HepG2 (cell line): Measurements from ENCODE around the gene IL22RA1. TPM values are rescaled to one million over a fixed set of nuclear protein-coding genes. Genes with fewer than 3 reads are reported as not detected.

Experiments used
- CHD4 ChIP-seq: fragments of 200-600 bp; sonication (generic); IDR thresholded peaks from 2 replicates; pipeline ENCODE4 v1.7.0; 2017; ENCODE audit warnings: mild to moderate bottlenecking, low read length, borderline replicate concordance
- CREB1 ChIP-seq, 2 experiments: fragments of 450-650 bp in 1 of 2; IDR thresholded peaks; 2 replicates each; pipeline ENCODE4 v1.6.1; 2016 to 2017; ENCODE audit warnings: control low read depth in 1 of 2, mild to moderate bottlenecking in 1 of 2, missing compliant biosample characterization in 1 of 2, missing genetic modification characterization in 1 of 2
- GPN1 ChIP-seq: sonication (generic); formaldehyde crosslinking; IDR thresholded peaks from 2 replicates; pipeline ENCODE4 v1.5.1; 2020; ENCODE audit warnings: missing genetic modification reagents, borderline replicate concordance
- HNF4A ChIP-seq: sonication (generic); formaldehyde crosslinking; IDR thresholded peaks from 2 replicates; pipeline ENCODE4 v1.4.0; 2020; ENCODE audit warnings: missing genetic modification reagents
- IRX3 ChIP-seq: sonication (generic); formaldehyde crosslinking; IDR thresholded peaks from 2 replicates; pipeline ENCODE4 v1.8.1; 2023; ENCODE audit warnings: mild to moderate bottlenecking, low read depth, missing genetic modification reagents, borderline replicate concordance
- KDM2A ChIP-seq: sonication (generic); formaldehyde crosslinking; IDR thresholded peaks from 2 replicates; pipeline ENCODE4 v1.4.0; 2020; ENCODE audit warnings: low read depth, missing genetic modification reagents, borderline replicate concordance
- PHF5A ChIP-seq: IDR thresholded peaks from one replicate; pipeline ENCODE4 v1.6.1; 2018; ENCODE audit warnings: low read depth, missing genetic modification reagents; ENCODE audit not compliant: unreplicated experiment
- SMARCE1 ChIP-seq: fragments of 450-650 bp; IDR thresholded peaks from 2 replicates; pipeline ENCODE4 v1.6.1; 2017; ENCODE audit warnings: borderline replicate concordance
- TCF12 ChIP-seq, 2 experiments: fragments of 450-650 bp in 1 of 2; sonication (generic) in 1 of 2; formaldehyde crosslinking in 1 of 2; IDR thresholded peaks; 2 replicates each; pipeline versions ENCODE4 v1.6.1 to v1.8.0; 2017 to 2022; ENCODE audit warnings: antibody characterized with exemption in 1 of 2, mild to moderate bottlenecking in 1 of 2, missing genetic modification reagents in 1 of 2, moderate library complexity in 1 of 2
- XRCC5 ChIP-seq: fragments of 200-400 bp; formaldehyde crosslinking; optimal IDR thresholded peaks from 2 replicates; pipeline ENCODE3; 2017; ENCODE audit warnings: mild to moderate bottlenecking, low read length
- ZBTB42 ChIP-seq: sonication (generic); formaldehyde crosslinking; IDR thresholded peaks from 2 replicates; pipeline ENCODE4 v1.5.0; 2020; ENCODE audit warnings: mild to moderate bottlenecking, missing genetic modification reagents
- ZBTB8A ChIP-seq: sonication (generic); formaldehyde crosslinking; IDR thresholded peaks from 2 replicates; pipeline ENCODE4 v1.4.0; 2020; ENCODE audit warnings: mild to moderate bottlenecking, low read depth, missing genetic modification reagents, borderline replicate concordance
- ZNF124 ChIP-seq: sonication (generic); formaldehyde crosslinking; IDR thresholded peaks from 2 replicates; pipeline ENCODE4 v1.4.0; 2020; ENCODE audit warnings: missing genetic modification reagents
- ZNF253 ChIP-seq: sonication (generic); formaldehyde crosslinking; IDR thresholded peaks from 2 replicates; pipeline ENCODE4 v1.8.0; 2022; ENCODE audit warnings: mild to moderate bottlenecking, missing genetic modification reagents, borderline replicate concordance
- ZNF331 ChIP-seq: sonication (generic); formaldehyde crosslinking; IDR thresholded peaks from 2 replicates; pipeline ENCODE4 v1.4.0; 2020; ENCODE audit warnings: missing genetic modification reagents
- ZNF432 ChIP-seq: sonication (generic); formaldehyde crosslinking; IDR thresholded peaks from 2 replicates; pipeline ENCODE4 v1.5.0; 2020; ENCODE audit warnings: missing genetic modification reagents, mild to moderate bottlenecking, borderline replicate concordance
- ZSCAN9 ChIP-seq: IDR thresholded peaks from 2 replicates; pipeline ENCODE4 v1.6.1; 2016; ENCODE audit warnings: borderline replicate concordance
- polyA plus RNA-seq, 8 experiments: library from polyadenylated mRNA; depleted of rRNA in 3 of 8; stranded (reverse) in 7 of 8; unstranded in 1 of 8; fragments of >200 nt; fragmentation: Illumina TruSeq in 4 of 8; extraction: Trizol in 4 of 8; gene quantifications; 2 replicates each; pipeline versions ENCODE4 v1.2.1 to v1.2.3, GENCODE V29; 2011 to 2016; ENCODE audit warnings: low read depth in 4 of 8, missing spikeins in 1 of 8, mixed read lengths in 1 of 8; ENCODE audit not compliant: insufficient read depth in 1 of 8
- total RNA-seq, 5 experiments: library from RNA; depleted of rRNA; stranded (reverse); fragments of >200 nt; fragmentation: Illumina TruSeq; extraction: Trizol; gene quantifications; 2 replicates each; pipeline ENCODE4 v1.2.3, GENCODE V29; 2016; ENCODE audit warnings: low read depth in 1 of 5
- TF ChIP-seq, protein P1 (sequence below): IDR thresholded peaks from 2 replicates; pipeline ENCODE4 v1.6.1; 2016; ENCODE audit warnings: mild to moderate bottlenecking
- TF ChIP-seq, protein P2 (sequence below): sonication (generic); formaldehyde crosslinking; IDR thresholded peaks from 2 replicates; pipeline ENCODE4 v1.5.0; 2020; ENCODE audit warnings: missing genetic modification reagents, mild to moderate bottlenecking, borderline replicate concordance
- TF ChIP-seq, protein P3 (sequence below): IDR thresholded peaks from 2 replicates; pipeline ENCODE4 v1.6.1; 2016; ENCODE audit warnings: missing compliant biosample characterization, missing genetic modification reagents, borderline replicate concordance
- TF ChIP-seq, protein P4 (sequence below): sonication (generic); formaldehyde crosslinking; IDR thresholded peaks from 2 replicates; pipeline ENCODE4 v1.4.0; 2020; ENCODE audit warnings: missing genetic modification reagents

Gene IL22RA1
- total and polyA plus RNA-seq, 2 of the 13 experiments (the other 11 are each of a cell fraction or from before 2014, with no cell fraction given): 4.4 to 10.2 TPM

DNA sequence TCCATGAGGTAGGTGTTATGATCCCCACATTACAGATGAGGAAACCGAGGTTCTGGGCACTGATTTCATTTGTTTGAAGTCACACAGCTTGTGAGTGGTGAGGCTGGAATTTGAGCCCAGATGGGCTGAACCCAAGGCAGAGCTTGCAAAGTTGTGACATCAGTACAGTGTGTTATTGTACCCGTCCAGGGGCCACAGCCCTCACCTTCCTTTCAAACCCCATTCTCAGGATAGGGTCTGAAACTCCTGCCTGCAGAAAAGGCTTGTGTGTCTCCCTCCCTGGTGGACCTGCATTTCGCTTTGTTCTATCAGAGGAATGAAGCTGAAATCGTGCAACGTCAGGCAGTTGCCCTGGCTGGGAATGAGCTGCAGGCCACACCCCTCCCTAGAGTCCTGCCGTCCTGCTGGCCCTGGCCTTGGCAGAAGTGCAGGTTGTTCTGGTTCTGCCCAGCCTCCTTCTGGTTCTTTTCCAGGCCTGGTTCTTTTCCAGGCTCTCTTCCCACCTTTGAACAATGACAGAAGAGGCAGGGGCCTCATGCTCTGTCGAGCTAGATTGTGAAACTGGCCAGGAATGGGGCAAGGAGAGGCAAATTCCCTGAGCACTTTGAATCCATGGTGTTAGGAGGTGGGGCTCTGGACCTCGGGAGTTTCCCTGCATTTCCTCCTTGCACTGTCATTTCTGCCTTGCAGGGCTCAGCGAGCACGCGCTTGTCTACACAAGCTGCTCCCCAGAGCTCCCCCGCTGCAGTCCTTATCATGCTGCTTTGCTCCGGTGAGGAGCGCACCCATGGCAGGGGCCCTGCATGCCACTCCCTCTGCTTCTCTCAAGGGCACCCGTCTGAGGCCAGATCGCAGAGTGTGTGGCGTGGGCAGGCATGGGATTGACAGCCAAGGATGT, 22.8 kb downstream of the IL22RA1 start (continued):
- TF ChIP-seq, protein P1, sequence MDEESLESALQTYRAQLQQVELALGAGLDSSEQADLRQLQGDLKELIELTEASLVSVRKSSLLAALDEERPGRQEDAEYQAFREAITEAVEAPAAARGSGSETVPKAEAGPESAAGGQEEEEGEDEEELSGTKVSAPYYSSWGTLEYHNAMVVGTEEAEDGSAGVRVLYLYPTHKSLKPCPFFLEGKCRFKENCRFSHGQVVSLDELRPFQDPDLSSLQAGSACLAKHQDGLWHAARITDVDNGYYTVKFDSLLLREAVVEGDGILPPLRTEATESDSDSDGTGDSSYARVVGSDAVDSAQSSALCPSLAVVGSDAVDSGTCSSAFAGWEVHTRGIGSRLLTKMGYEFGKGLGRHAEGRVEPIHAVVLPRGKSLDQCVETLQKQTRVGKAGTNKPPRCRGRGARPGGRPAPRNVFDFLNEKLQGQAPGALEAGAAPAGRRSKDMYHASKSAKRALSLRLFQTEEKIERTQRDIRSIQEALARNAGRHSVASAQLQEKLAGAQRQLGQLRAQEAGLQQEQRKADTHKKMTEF: peak; percentile 76
- TF ChIP-seq, protein P2, sequence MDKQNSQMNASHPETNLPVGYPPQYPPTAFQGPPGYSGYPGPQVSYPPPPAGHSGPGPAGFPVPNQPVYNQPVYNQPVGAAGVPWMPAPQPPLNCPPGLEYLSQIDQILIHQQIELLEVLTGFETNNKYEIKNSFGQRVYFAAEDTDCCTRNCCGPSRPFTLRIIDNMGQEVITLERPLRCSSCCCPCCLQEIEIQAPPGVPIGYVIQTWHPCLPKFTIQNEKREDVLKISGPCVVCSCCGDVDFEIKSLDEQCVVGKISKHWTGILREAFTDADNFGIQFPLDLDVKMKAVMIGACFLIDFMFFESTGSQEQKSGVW (CRISPR knock-in tag): no peak
- TF ChIP-seq TCF12 (IDR thresholded peaks at IDR 0.05) (no peak), TCF12 (CRISPR knock-in tag; IDR thresholded peaks at IDR 0.05) (no peak), XRCC5 (peak; percentile 41), ZNF124 (CRISPR knock-in tag) (0 out of 2 replicates have a peak, but pooled peaks have one; percentile 8), IRX3 (no peak), HNF4A (CRISPR knock-in tag) (peak; percentile 80), CREB1 (IDR thresholded peaks at IDR 0.05) (no peak), CREB1 (CRISPR knock-in tag; IDR thresholded peaks at IDR 0.05) (peak; percentile 69), ZBTB8A (CRISPR knock-in tag) (no peak), PHF5A (CRISPR knock-in tag) (peak; percentile 32), CHD4 (no peak; the same call in 1 of the 2 replicates), ZNF432 (no peak), ZSCAN9 (CRISPR knock-in tag) (0 out of 2 replicates have a peak, but pooled peaks have one; percentile 28), ZNF331 (peak; percentile 35), ZBTB42 (CRISPR knock-in tag) (no peak), GPN1 (CRISPR knock-in tag) (no peak), KDM2A (peak; percentile 38; the same call in 1 of the 2 replicates), ZNF253 (CRISPR knock-in tag) (no peak), SMARCE1 (no peak)
- TF ChIP-seq, protein P3, sequence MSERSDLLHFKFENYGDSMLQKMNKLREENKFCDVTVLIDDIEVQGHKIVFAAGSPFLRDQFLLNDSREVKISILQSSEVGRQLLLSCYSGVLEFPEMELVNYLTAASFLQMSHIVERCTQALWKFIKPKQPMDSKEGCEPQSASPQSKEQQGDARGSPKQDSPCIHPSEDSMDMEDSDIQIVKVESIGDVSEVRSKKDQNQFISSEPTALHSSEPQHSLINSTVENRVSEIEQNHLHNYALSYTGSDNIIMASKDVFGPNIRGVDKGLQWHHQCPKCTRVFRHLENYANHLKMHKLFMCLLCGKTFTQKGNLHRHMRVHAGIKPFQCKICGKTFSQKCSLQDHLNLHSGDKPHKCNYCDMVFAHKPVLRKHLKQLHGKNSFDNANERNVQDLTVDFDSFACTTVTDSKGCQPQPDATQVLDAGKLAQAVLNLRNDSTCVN (CRISPR knock-in tag): peak; percentile 18; the same call in 1 of the 2 replicates
- TF ChIP-seq, protein P4, sequence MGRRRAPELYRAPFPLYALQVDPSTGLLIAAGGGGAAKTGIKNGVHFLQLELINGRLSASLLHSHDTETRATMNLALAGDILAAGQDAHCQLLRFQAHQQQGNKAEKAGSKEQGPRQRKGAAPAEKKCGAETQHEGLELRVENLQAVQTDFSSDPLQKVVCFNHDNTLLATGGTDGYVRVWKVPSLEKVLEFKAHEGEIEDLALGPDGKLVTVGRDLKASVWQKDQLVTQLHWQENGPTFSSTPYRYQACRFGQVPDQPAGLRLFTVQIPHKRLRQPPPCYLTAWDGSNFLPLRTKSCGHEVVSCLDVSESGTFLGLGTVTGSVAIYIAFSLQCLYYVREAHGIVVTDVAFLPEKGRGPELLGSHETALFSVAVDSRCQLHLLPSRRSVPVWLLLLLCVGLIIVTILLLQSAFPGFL (CRISPR knock-in tag): no peak
